Endodermal cell (in vitro differentiated cells): ENCODE results near the gene PRSS21. TPM values are rescaled to one million over a fixed set of nuclear protein-coding genes. Genes with fewer than 3 reads are reported as not detected.

Experiments
- DNase-seq: peaks from one replicate; pipeline ENCODE4 v3.0.0-alpha.2; 2017
- H3K27ac ChIP-seq: 2 replicates; pipeline ENCODE4 v1.5.1; 2013; ENCODE audit warnings: mild to moderate bottlenecking, low read depth, low read length, moderate library complexity
- H3K27me3 ChIP-seq: 2 replicates; pipeline ENCODE4 v1.6.1; 2013; ENCODE audit warnings: mild to moderate bottlenecking, low read length, moderate library complexity; ENCODE audit not compliant: insufficient read depth, control insufficient read depth, poor library complexity, severe bottlenecking
- H3K36me3 ChIP-seq: 2 replicates; pipeline ENCODE4 v1.7.0; 2013; ENCODE audit warnings: mild to moderate bottlenecking, low read length, moderate library complexity; ENCODE audit not compliant: control insufficient read depth, insufficient read depth
- H3K4me1 ChIP-seq: one replicate; pipeline ENCODE4 v1.7.0; 2013; ENCODE audit warnings: low read length; ENCODE audit not compliant: control insufficient read depth, insufficient read depth
- H3K4me3 ChIP-seq: 2 replicates; pipeline ENCODE4 v1.5.1; 2013; ENCODE audit warnings: mild to moderate bottlenecking, low read length, moderate library complexity
- H3K9ac ChIP-seq: 2 replicates; pipeline ENCODE4 v1.6.1; 2013; ENCODE audit warnings: mild to moderate bottlenecking, low read length, moderate library complexity; ENCODE audit not compliant: poor library complexity, severe bottlenecking; ENCODE audit errors: extremely low read depth
- H3K9me3 ChIP-seq: 2 replicates; pipeline ENCODE4 v1.6.1; 2013; ENCODE audit warnings: mild to moderate bottlenecking, low read length, moderate library complexity; ENCODE audit not compliant: control insufficient read depth
- H3K27ac Mint-ChIP-seq: 2 replicates; pipeline ENCODE4 v1.8.0; 2020; ENCODE audit warnings: mixed read lengths
- H3K27me3 Mint-ChIP-seq: 2 replicates; pipeline ENCODE4 v1.8.0; 2021; ENCODE audit warnings: mild to moderate bottlenecking, mixed read lengths; ENCODE audit not compliant: insufficient read depth
- H3K36me3 Mint-ChIP-seq: 2 replicates; pipeline ENCODE4 v1.8.0; 2020; ENCODE audit warnings: low read depth, mixed read lengths
- H3K4me1 Mint-ChIP-seq: 2 replicates; pipeline ENCODE4 v1.8.0; 2020; ENCODE audit warnings: mixed read lengths
- H3K4me3 Mint-ChIP-seq: 2 replicates; pipeline ENCODE4 v1.8.0; 2020; ENCODE audit warnings: mild to moderate bottlenecking, moderate library complexity, mixed read lengths
- H3K9me3 Mint-ChIP-seq: 2 replicates; pipeline ENCODE4 v1.8.0; 2020; ENCODE audit warnings: mild to moderate bottlenecking, mixed read lengths
- WGBS, 2 experiments: methylation state at CpG; one replicate each; pipeline versions ENCODE4 v1.1.5 to v1.1.7; 2013; ENCODE audit warnings: missing lambda C conversion rate in 2 of 2, mixed read lengths in 1 of 2; ENCODE audit not compliant: insufficient coverage in 1 of 2, insufficient read length in 1 of 2; 5-methylcytosine and 5-hydroxymethylcytosine counted together
- long read RNA-seq, 4 experiments: library from polyadenylated mRNA in 2 of 4; library from RNA in 1 of 4; library from capped mRNA in 1 of 4; stranded (forward) in 3 of 4; unstranded in 1 of 4; transcript quantifications; one replicate each; pipeline ENCODE4 v2.0.0, GENCODE V29; 2020 to 2021; ENCODE audit warnings: inconsistent platforms in 1 of 4
- polyA plus RNA-seq, 2 experiments: library from polyadenylated mRNA; stranded (reverse); fragments of 50-300 nt; gene quantifications; one replicate each; pipeline ENCODE4 v1.2.3, GENCODE V29; 2013
- total RNA-seq, 2 donors: library from RNA; stranded (reverse); fragmentation: NEBNext Ultra II Directional in 1 of 2; extraction: Animal tissue kit (Norgen Biotek cat#: 25700) in 1 of 2; gene quantifications; 2 replicates in 1 of 2; 3 replicates in 1 of 2; pipeline ENCODE4 v1.2.1, GENCODE V29; 2021
- TF ChIP-seq, protein P1 (sequence below): fragments of 200-600 bp; sonication (generic); conservative IDR thresholded peaks from 2 replicates; pipeline ENCODE4 v1.5.0; 2021; ENCODE audit warnings: antibody characterized with exemption, mild to moderate bottlenecking

The PRSS21 gene, protein sequence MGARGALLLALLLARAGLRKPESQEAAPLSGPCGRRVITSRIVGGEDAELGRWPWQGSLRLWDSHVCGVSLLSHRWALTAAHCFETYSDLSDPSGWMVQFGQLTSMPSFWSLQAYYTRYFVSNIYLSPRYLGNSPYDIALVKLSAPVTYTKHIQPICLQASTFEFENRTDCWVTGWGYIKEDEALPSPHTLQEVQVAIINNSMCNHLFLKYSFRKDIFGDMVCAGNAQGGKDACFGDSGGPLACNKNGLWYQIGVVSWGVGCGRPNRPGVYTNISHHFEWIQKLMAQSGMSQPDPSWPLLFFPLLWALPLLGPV
- total RNA-seq: not detected
- not detected for polyA plus RNA-seq (2013, experiment 1 of 2)
- polyA plus RNA-seq (2013, experiment 2 of 2): not detected
- long read RNA-seq, experiment 1: 0 reads
- long read RNA-seq, experiment 2: 0 reads
- long read RNA-seq, experiment 3: 0 reads
- long read RNA-seq, experiment 4: 0 reads

- Histone ChIP-seq H3K27ac (no peak within 1 kb of the TSS), H3K4me1 (peaks cover 5% of the 10 kb centered on the region), H3K4me3 (no peak within 1 kb of the TSS), H3K27me3 (no peaks in the 10 kb centered on the region), H3K9ac (no peak within 1 kb of the TSS), H3K9me3 (no peaks in the 10 kb centered on the region), H3K36me3 (no peaks in the 10 kb centered on the region)
- TF ChIP-seq, protein P1, sequence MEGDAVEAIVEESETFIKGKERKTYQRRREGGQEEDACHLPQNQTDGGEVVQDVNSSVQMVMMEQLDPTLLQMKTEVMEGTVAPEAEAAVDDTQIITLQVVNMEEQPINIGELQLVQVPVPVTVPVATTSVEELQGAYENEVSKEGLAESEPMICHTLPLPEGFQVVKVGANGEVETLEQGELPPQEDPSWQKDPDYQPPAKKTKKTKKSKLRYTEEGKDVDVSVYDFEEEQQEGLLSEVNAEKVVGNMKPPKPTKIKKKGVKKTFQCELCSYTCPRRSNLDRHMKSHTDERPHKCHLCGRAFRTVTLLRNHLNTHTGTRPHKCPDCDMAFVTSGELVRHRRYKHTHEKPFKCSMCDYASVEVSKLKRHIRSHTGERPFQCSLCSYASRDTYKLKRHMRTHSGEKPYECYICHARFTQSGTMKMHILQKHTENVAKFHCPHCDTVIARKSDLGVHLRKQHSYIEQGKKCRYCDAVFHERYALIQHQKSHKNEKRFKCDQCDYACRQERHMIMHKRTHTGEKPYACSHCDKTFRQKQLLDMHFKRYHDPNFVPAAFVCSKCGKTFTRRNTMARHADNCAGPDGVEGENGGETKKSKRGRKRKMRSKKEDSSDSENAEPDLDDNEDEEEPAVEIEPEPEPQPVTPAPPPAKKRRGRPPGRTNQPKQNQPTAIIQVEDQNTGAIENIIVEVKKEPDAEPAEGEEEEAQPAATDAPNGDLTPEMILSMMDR: peak; percentile 52
- no peak within 1 kb of the TSS for H3K4me3 Mint-ChIP-seq
- H3K27me3 Mint-ChIP-seq: no peaks in the 10 kb centered on the region
- peaks cover 7% of the 10 kb centered on the region for H3K4me1 Mint-ChIP-seq
- no peaks in the 10 kb centered on the region for H3K36me3 Mint-ChIP-seq
- DNase-seq: peak; percentile 69
- WGBS, 2 experiments: 92 to 95% methylated on average over 5 to 28 of the region's 28 CpGs
- no peaks in the 10 kb centered on the region for H3K9me3 Mint-ChIP-seq
- no peak within 1 kb of the TSS for H3K27ac Mint-ChIP-seq
Observed at GRCh38 chr16:2816751-2817339, at the start of gene PRSS21. TSS of gene PRSS21 (plus strand) at chr16:2817237. CDS start at chr16:2817269, 32 bp downstream.

- no peak overlapping the region for H3K27ac Mint-ChIP-seq
- Histone ChIP-seq H3K36me3 (peaks cover 97% of the 10 kb centered on the region), H3K27me3 (no peaks in the 10 kb centered on the region), H3K4me3 (no peak overlapping the region), H3K9ac (no peak overlapping the region), H3K9me3 (peaks cover 22% of the 10 kb centered on the region), H3K27ac (no peak overlapping the region), H3K4me1 (peaks cover 3% of the 10 kb centered on the region)
- no peak overlapping the region for H3K4me3 Mint-ChIP-seq
- H3K36me3 Mint-ChIP-seq: peaks cover 90% of the 10 kb centered on the region
- TF ChIP-seq, protein P1: no peak
- no peaks in the 10 kb centered on the region for H3K27me3 Mint-ChIP-seq
- H3K9me3 Mint-ChIP-seq: peaks cover 7% of the 10 kb centered on the region
- H3K4me1 Mint-ChIP-seq: no peaks in the 10 kb centered on the region
- DNase-seq: no peak
- 97 to 100% methylated on average over 3 to 14 of the region's 14 CpGs for WGBS, 2 experiments
Observed at GRCh38 chr16:2767891-2768290, 49.1 kb upstream of the PRSS21 start.

GRCh38 chr16:2768403-2769089 is 48.5 kb upstream of the PRSS21 start:
- Mint-ChIP-seq H3K4me3 (no peak overlapping the region), H3K9me3 (peaks cover 7% of the 10 kb centered on the region), H3K27me3 (no peaks in the 10 kb centered on the region), H3K4me1 (no peaks in the 10 kb centered on the region), H3K36me3 (peaks cover 90% of the 10 kb centered on the region), H3K27ac (peak overlapping the region; percentile 48)
- TF ChIP-seq, protein P1: no peak
- Histone ChIP-seq H3K27me3 (no peaks in the 10 kb centered on the region), H3K36me3 (peaks cover 96% of the 10 kb centered on the region), H3K27ac (peak overlapping the region; percentile 32), H3K9ac (no peak overlapping the region), H3K4me3 (no peak overlapping the region), H3K9me3 (peaks cover 16% of the 10 kb centered on the region), H3K4me1 (peaks cover 3% of the 10 kb centered on the region)
- no peak for DNase-seq
- WGBS, 2 experiments: 95% methylated on average over 17 of the region's 17 CpGs
